ENCODE results near the gene RAB3GAP1.

RAB3GAP1 gene

DNA sequence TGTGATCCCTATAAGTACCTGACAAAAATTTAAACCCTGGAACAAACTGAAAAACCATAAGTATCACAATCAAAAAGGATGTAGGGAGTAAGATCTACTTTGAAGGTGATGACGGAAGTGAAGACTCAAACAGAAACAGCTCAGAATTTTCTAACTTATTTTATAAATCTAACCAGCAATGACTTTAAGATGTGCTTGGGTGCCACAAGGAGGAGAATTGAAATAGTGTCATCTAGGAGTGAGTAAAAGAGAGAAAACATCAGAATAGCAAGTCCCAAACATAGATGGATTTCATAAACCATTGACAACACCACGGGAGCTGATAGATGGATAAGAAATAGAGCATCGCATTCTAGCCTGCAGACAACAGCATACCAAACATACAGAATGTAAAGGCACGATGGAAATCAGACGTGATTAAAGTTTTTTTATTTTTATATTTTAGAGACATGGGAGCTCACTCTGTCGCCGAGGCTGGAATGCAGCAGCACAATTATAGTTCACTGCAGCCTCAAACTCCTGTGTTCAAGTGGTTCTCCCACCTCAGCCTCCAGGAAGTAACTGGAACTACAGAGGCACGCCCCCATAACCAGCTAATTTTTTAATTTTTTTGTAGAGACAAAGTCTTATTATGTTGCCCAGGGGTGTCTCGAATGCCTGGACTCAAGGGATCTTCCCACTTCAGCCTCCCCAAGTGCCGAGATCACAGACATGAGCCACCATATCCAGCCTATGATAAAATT lies 41.7 kb upstream of the RAB3GAP1 start:
- H3K4me1 ChIP-seq: no peaks in the 10 kb centered on the region
- DNase-seq: no peak
- no peak overlapping the region for H3K27ac ChIP-seq
- intact Hi-C loops (cut with DNase I; ENCODE audit: low total_unique reads): loop anchor here (5.0 kb wide), 1 partner anchor 1982 kb away; no protein-coding TSS in a partner anchor
- peaks cover 0 to 5% of the 10 kb centered on the region in 2 donors for H3K27me3 ChIP-seq
- no peaks in the 10 kb centered on the region for H3K36me3 ChIP-seq
- H3K9me3 ChIP-seq: no peaks in the 10 kb centered on the region
- H3K4me3 ChIP-seq: no peak overlapping the region
- TF ChIP-seq, protein P1, sequence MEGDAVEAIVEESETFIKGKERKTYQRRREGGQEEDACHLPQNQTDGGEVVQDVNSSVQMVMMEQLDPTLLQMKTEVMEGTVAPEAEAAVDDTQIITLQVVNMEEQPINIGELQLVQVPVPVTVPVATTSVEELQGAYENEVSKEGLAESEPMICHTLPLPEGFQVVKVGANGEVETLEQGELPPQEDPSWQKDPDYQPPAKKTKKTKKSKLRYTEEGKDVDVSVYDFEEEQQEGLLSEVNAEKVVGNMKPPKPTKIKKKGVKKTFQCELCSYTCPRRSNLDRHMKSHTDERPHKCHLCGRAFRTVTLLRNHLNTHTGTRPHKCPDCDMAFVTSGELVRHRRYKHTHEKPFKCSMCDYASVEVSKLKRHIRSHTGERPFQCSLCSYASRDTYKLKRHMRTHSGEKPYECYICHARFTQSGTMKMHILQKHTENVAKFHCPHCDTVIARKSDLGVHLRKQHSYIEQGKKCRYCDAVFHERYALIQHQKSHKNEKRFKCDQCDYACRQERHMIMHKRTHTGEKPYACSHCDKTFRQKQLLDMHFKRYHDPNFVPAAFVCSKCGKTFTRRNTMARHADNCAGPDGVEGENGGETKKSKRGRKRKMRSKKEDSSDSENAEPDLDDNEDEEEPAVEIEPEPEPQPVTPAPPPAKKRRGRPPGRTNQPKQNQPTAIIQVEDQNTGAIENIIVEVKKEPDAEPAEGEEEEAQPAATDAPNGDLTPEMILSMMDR (IDR thresholded peaks at IDR 0.05): no peak

DNA sequence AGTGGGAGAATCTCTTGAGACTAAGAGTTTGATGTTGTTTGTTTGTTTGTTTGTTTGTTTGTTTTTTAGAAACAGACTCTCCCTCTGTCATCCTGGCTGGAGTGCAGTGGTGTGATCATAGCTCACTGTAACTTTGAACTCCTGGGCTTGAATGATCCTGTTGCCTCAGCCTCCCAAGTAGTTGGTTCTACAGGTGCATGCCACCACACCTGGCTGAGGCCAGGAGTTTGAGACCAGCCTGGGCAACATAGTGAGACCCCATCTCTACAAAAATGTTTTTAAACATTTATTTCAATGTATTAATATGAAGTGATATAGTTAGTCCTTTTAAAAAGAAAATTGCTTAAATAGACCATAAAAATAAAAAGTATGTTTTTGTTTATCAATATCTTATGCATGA lies 40.5 kb upstream of the RAB3GAP1 start:
- H3K9me3 ChIP-seq: no peaks in the 10 kb centered on the region
- H3K27me3 ChIP-seq: peaks cover 0 to 2% of the 10 kb centered on the region in 2 donors
- H3K4me1 ChIP-seq: no peaks in the 10 kb centered on the region
- TF ChIP-seq, protein P1 (IDR thresholded peaks at IDR 0.05): no peak
- H3K36me3 ChIP-seq: no peaks in the 10 kb centered on the region
- H3K4me3 ChIP-seq: no peak overlapping the region
- H3K27ac ChIP-seq: no peak overlapping the region
- no peak for DNase-seq
- intact Hi-C loops (cut with DNase I; ENCODE audit: low total_unique reads): loop anchor here (5.0 kb wide), 1 partner anchor 1981 kb away; no protein-coding TSS in a partner anchor

DNA sequence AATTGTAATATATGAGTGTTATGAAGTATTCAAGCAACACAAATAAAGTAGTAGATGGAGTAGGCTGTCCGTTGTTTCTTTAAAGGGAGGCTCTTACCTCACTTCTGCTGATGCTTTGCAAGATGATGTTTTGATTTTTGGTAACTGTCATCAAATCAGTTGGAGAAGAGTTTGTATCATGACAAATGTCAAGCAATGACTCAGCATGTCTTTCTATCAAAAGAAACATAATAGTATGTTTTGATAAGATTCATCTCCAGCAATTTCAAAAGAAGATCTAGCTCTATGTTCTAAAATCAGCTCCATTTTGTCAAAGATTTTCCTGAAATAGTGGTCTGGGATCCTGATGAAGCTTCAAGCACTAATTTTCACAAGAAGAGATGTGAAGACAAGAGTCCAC lies 30.5 kb upstream of the RAB3GAP1 start:
- DNase-seq: no peak
- no peaks in the 10 kb centered on the region for H3K27me3 ChIP-seq
- no peaks in the 10 kb centered on the region for H3K4me1 ChIP-seq
- TF ChIP-seq, protein P1 (IDR thresholded peaks at IDR 0.05): no peak
- H3K27ac ChIP-seq: no peak overlapping the region
- H3K36me3 ChIP-seq: no peaks in the 10 kb centered on the region
- intact Hi-C loops (cut with DNase I; ENCODE audit: low total_unique reads): no loop called here
- H3K9me3 ChIP-seq: no peaks in the 10 kb centered on the region
- no peak overlapping the region for H3K4me3 ChIP-seq

DNA sequence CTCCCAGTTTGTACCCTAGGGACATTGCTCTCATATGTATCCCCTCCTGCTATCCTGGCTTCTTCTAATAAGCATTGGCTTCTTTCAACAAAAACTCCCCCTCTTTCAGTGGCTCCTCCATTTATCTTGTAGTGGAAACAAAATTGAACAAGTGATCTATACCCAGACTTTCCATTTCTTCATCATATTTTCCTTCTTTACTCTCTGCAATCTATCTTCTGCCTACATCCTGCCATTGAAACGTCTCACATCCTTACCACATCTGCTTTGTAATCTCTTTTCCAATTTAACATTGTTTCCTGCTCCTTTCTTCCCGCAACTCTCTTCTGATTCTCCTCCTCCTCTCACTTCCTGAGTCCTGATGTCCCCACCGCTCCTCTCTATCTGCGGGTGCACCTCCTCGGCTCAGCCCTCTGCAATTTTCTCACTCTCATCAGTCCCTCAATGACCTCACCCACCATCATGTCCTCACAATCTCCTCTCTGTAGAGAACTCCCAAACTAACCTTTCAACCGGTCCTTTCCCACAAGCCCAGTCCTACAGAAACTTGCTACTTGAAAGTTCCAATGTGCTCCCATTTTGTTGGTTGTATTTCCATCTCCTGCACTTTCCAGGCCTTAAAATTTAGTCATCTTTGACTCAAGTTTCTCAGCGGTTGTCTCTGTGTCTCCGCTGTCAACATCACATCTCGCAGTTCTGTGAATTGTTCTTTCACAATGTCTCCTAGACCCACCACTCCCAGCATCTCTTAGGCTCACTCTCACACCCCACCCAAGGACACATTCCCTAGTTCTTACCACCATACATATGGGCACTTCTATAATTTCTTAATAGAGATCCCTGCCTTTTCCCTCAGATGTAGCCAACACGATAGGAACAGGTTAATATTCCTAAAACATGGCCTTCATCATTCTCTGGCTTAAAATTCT lies 28.9 kb upstream of the RAB3GAP1 start:
- intact Hi-C loops (cut with DNase I; ENCODE audit: low total_unique reads): no loop called here
- no peak for DNase-seq
- Histone ChIP-seq H3K4me1 (no peaks in the 10 kb centered on the region), H3K27ac (no peak overlapping the region), H3K27me3 (no peaks in the 10 kb centered on the region), H3K36me3 (no peaks in the 10 kb centered on the region), H3K4me3 (no peak overlapping the region), H3K9me3 (no peaks in the 10 kb centered on the region)
- TF ChIP-seq, protein P1 (IDR thresholded peaks at IDR 0.05): no peak

DNA sequence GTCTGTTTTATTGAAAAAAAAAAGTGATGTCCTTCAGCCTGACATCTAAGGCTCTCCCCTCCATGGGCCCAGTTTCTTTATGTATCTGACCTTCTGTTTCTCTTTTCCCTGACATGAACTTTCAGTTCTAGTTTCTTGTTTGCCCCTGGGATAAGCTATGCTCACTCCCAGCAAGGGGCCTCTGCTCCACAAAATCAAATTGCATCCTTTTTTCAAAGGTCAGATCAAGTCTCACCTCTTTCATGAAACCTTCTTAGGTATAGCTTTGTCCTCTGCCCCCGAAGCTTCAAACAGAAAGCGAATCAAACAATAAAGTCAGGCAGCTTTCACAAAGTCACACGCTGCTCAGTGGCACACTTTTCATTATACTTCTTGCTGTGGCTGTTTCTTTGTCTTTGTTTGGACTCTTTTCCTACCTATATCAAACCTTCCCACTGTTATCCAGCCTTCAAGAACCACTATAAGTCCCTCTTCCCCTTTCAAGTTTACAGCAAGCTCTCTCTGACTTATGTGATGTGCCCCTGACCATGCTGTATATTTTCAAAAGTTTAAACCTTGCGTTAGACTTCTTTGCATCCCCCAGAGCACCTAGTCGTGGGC lies 28.1 kb upstream of the RAB3GAP1 start:
- Histone ChIP-seq H3K4me3 (no peak overlapping the region), H3K4me1 (no peaks in the 10 kb centered on the region), H3K9me3 (no peaks in the 10 kb centered on the region), H3K27me3 (no peaks in the 10 kb centered on the region), H3K27ac (no peak overlapping the region), H3K36me3 (no peaks in the 10 kb centered on the region)
- TF ChIP-seq, protein P1 (IDR thresholded peaks at IDR 0.05): no peak
- intact Hi-C loops (cut with DNase I; ENCODE audit: low total_unique reads): no loop called here
- DNase-seq: no peak

Measured in tibial artery (tissue), 4 donors.